Measurements from ENCODE around the gene MAP3K4.

Gene MAP3K4

GRCh38 chr6:161153725-161154124 is 162.2 kb downstream of the MAP3K4 start:
- no peak for DNase-seq
- no peaks in the 10 kb centered on the region for H3K4me1 ChIP-seq
- TF ChIP-seq CTCF (IDR thresholded peaks at IDR 0.05; ENCODE audit: low read depth, low read length), result no peak
- H3K27me3 ChIP-seq, result no peaks in the 10 kb centered on the region
- no peak overlapping the region for H3K4me3 ChIP-seq (ENCODE audit: low read depth, low read length)
- H3K9me3 ChIP-seq, result no peaks in the 10 kb centered on the region
- peaks cover 7% of the 10 kb centered on the region; the same call in 1 of the 2 replicates for H3K36me3 ChIP-seq

- H3K4me1 ChIP-seq, result no peaks in the 10 kb centered on the region
- no peak for TF ChIP-seq CTCF (IDR thresholded peaks at IDR 0.05; ENCODE audit: low read depth, low read length)
- H3K27me3 ChIP-seq, result no peaks in the 10 kb centered on the region
- H3K36me3 ChIP-seq, result peaks cover 7% of the 10 kb centered on the region; the same call in 1 of the 2 replicates
- no peaks in the 10 kb centered on the region for H3K9me3 ChIP-seq
- no peak overlapping the region for H3K4me3 ChIP-seq (ENCODE audit: low read depth, low read length)
- no peak for DNase-seq
Measured at GRCh38 chr6:161154796-161155335, 163.3 kb downstream of the MAP3K4 start.

- no peak for TF ChIP-seq CTCF (IDR thresholded peaks at IDR 0.05; ENCODE audit: low read depth, low read length)
- Histone ChIP-seq H3K9me3 (no peaks in the 10 kb centered on the region), H3K27me3 (no peaks in the 10 kb centered on the region), H3K36me3 (no peaks in the 10 kb centered on the region; the same call in 1 of the 2 replicates), H3K4me3 (ENCODE audit: low read depth, low read length) (no peak overlapping the region), H3K4me1 (peaks cover 4% of the 10 kb centered on the region; the same call in 1 of the 2 replicates)
- no peak for DNase-seq
Measured at GRCh38 chr6:161161121-161161520, 169.6 kb downstream of the MAP3K4 start.

- no peak for TF ChIP-seq CTCF (IDR thresholded peaks at IDR 0.05; ENCODE audit: low read depth, low read length)
- Histone ChIP-seq H3K27me3 (no peaks in the 10 kb centered on the region), H3K36me3 (no peaks in the 10 kb centered on the region; the same call in 1 of the 2 replicates), H3K4me1 (peaks cover 4% of the 10 kb centered on the region; the same call in 1 of the 2 replicates), H3K4me3 (ENCODE audit: low read depth, low read length) (no peak overlapping the region), H3K9me3 (no peaks in the 10 kb centered on the region)
- DNase-seq, result no peak
Measured at GRCh38 chr6:161161889-161162624, 170.5 kb downstream of the MAP3K4 start.

GRCh38 chr6:161162722-161163121 is 171.2 kb downstream of the MAP3K4 start:
- DNase-seq, result peak; percentile 28
- Histone ChIP-seq H3K4me3 (ENCODE audit: low read depth, low read length) (no peak overlapping the region), H3K36me3 (no peaks in the 10 kb centered on the region; the same call in 1 of the 2 replicates)

More at GRCh38 chr6:161162722-161163121, 171.2 kb downstream of the MAP3K4 start:
- H3K9me3 ChIP-seq, result no peaks in the 10 kb centered on the region
- no peak for TF ChIP-seq CTCF (IDR thresholded peaks at IDR 0.05; ENCODE audit: low read depth, low read length)
- peaks cover 4% of the 10 kb centered on the region; the same call in 1 of the 2 replicates for H3K4me1 ChIP-seq
- no peaks in the 10 kb centered on the region for H3K27me3 ChIP-seq
